ENCODE data around the gene MOB3C. TPM values are rescaled to one million over a fixed set of nuclear protein-coding genes. Genes with fewer than 3 reads are reported as not detected.

Gene MOB3C
- total and polyA plus RNA-seq, 3 experiments from 2014 or later = 10.3 to 26.0 (median 11.3) TPM

DNA sequence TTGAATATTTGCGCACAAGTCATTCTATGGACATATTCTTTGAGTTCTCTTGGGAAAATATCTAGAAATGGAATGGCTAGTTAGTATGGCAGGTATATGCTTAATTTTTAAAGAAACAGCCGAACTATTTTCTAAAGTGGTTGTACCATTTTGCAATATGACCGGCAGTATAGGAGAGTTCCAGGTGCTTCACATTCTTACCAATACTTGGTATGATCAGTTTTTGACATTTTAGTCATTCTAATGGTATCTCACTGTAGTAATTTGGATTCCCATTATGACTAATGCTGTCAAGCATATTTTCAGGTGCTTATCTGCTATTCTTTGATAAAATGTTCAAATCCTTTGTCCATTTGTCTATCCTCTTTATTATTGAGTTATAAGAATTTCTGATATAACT is 31.0 kb upstream of the MOB3C start:
- Histone ChIP-seq H3K4me3 (ENCODE audit: low read length) (no peak overlapping the region), H3K27ac (ENCODE audit: low read depth, low read length) (no peak overlapping the region), H3K27me3 (ENCODE audit: insufficient read depth, low read length, poor library complexity, severe bottlenecking) (no peaks in the 10 kb centered on the region), H3K4me1 (ENCODE audit: insufficient read depth, low read length) (no peaks in the 10 kb centered on the region), H3K9me3 (ENCODE audit: low read length) (no peaks in the 10 kb centered on the region), H3K36me3 (ENCODE audit: insufficient read depth, low read length) (no peaks in the 10 kb centered on the region)
- ChIA-PET CTCF (no interaction called here), POLR2A (no interaction called here)
- no peak for DNase-seq
- peaks cover 21 to 60% (median 34%) of the 10 kb centered on the region in 3 donors for H3K36me3 Mint-ChIP-seq
- H3K9me3 Mint-ChIP-seq = peaks cover 0 to 2% (median 2%) of the 10 kb centered on the region in 5 donors
- H3K27ac Mint-ChIP-seq = no peak overlapping the region
- peaks cover 0 to 2% (median 0%) of the 10 kb centered on the region in 3 donors for H3K4me1 Mint-ChIP-seq
- no peak overlapping the region for H3K4me3 Mint-ChIP-seq
- no peaks in the 10 kb centered on the region for H3K27me3 Mint-ChIP-seq

DNA sequence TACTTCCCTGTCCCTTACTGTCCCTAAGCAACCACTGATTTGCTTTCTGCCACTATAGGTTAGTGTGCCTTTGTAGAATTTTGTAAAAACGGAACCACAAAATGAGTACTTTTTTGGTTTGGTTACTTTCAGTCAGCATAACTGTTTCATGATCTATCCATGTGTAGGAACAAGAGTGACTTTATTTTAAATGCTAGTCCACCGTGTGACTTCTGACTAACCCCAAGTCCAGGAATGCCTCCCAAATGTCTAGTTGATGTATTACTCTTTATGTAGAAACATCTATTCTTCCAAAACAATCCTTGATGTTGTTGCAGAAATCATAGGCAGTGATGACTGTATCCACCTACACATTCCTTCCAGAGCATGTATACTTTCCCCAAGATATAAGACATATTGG is 30.2 kb upstream of the MOB3C start:
- H3K36me3 Mint-ChIP-seq = peaks cover 19 to 59% (median 28%) of the 10 kb centered on the region in 3 donors
- no peaks in the 10 kb centered on the region for H3K4me1 Mint-ChIP-seq
- H3K9me3 Mint-ChIP-seq = peaks cover 0 to 2% (median 0%) of the 10 kb centered on the region in 5 donors
- Histone ChIP-seq H3K36me3 (ENCODE audit: insufficient read depth, low read length) (no peaks in the 10 kb centered on the region), H3K27me3 (ENCODE audit: insufficient read depth, low read length, poor library complexity, severe bottlenecking) (no peaks in the 10 kb centered on the region), H3K4me3 (ENCODE audit: low read length) (no peak overlapping the region), H3K27ac (ENCODE audit: low read depth, low read length) (no peak overlapping the region), H3K4me1 (ENCODE audit: insufficient read depth, low read length) (no peaks in the 10 kb centered on the region), H3K9me3 (ENCODE audit: low read length) (no peaks in the 10 kb centered on the region)
- no peak overlapping the region for H3K4me3 Mint-ChIP-seq
- peak overlapping the region in 1 of 8 donors; percentile 54 for H3K27ac Mint-ChIP-seq
- ChIA-PET CTCF (no interaction called here), POLR2A (no interaction called here)
- H3K27me3 Mint-ChIP-seq = no peaks in the 10 kb centered on the region
- DNase-seq = no peak

DNA sequence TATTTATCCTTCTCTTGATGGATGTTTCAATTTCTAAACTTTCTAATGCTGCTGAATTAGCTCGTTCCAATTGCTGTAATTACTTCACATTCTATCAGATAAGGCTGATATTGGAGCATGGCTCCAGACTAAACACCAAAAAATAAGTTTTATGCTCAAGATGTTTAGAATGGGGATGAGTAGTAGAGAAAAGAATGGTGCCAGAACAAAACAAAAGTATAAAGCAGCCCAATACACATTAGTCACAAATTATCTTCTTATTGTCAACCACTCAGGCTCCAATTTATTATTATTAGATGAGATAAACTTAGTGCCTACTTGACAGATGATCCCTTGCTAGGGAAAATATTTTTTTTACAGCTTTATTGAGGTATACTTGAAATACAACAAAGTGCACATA is 29.7 kb upstream of the MOB3C start:
- POLR2A ChIA-PET = no interaction called here
- no peak overlapping the region for H3K4me3 ChIP-seq (ENCODE audit: low read length)
- Mint-ChIP-seq H3K27me3 (no peaks in the 10 kb centered on the region), H3K27ac (peak overlapping the region in 1 of 8 donors; percentile 54), H3K9me3 (peaks cover 0 to 2% (median 0%) of the 10 kb centered on the region in 5 donors), H3K4me3 (no peak overlapping the region), H3K36me3 (peaks cover 22 to 60% (median 26%) of the 10 kb centered on the region in 3 donors), H3K4me1 (no peaks in the 10 kb centered on the region)
- no peak overlapping the region for H3K27ac ChIP-seq (ENCODE audit: low read depth, low read length)
- no peaks in the 10 kb centered on the region for H3K36me3 ChIP-seq (ENCODE audit: insufficient read depth, low read length)
- CTCF ChIA-PET = no interaction called here
- no peaks in the 10 kb centered on the region for H3K27me3 ChIP-seq (ENCODE audit: insufficient read depth, low read length, poor library complexity, severe bottlenecking)
- no peaks in the 10 kb centered on the region for H3K9me3 ChIP-seq (ENCODE audit: low read length)
- H3K4me1 ChIP-seq (ENCODE audit: insufficient read depth, low read length) = no peaks in the 10 kb centered on the region
- no peak for DNase-seq

DNA sequence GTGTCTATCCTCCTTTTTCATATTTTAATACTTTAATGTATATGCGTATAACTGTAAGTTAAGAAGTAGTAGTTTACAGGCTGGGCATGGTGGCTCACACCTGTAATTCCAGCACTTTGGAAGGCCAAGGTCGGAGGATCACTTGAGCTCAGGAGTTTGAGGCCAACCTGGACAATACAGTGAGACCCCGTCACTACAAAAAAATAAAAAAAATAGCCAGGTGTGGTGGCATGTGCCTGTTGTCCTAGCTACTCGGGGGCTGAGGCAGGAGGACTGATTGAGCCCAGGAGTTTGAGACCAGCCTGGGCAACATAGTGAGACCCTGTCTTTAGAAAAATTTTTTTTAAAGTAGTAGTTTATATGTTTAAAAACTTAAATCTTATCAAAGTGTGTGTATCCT is 29.2 kb upstream of the MOB3C start:
- peaks cover 0 to under 1% (median 0%) of the 10 kb centered on the region in 3 donors for H3K4me1 Mint-ChIP-seq
- H3K9me3 Mint-ChIP-seq = peaks cover 0 to 2% (median 0%) of the 10 kb centered on the region in 5 donors
- Histone ChIP-seq H3K36me3 (ENCODE audit: insufficient read depth, low read length) (no peaks in the 10 kb centered on the region), H3K27me3 (ENCODE audit: insufficient read depth, low read length, poor library complexity, severe bottlenecking) (no peaks in the 10 kb centered on the region), H3K4me3 (ENCODE audit: low read length) (no peak overlapping the region), H3K27ac (ENCODE audit: low read depth, low read length) (no peak overlapping the region), H3K4me1 (ENCODE audit: insufficient read depth, low read length) (no peaks in the 10 kb centered on the region), H3K9me3 (ENCODE audit: low read length) (no peaks in the 10 kb centered on the region)
- H3K36me3 Mint-ChIP-seq = peaks cover 23 to 60% (median 26%) of the 10 kb centered on the region in 3 donors
- no peak overlapping the region for H3K27ac Mint-ChIP-seq
- POLR2A ChIA-PET = no interaction called here
- CTCF ChIA-PET = no interaction called here
- no peak for DNase-seq
- H3K27me3 Mint-ChIP-seq = no peaks in the 10 kb centered on the region
- no peak overlapping the region for H3K4me3 Mint-ChIP-seq

DNA sequence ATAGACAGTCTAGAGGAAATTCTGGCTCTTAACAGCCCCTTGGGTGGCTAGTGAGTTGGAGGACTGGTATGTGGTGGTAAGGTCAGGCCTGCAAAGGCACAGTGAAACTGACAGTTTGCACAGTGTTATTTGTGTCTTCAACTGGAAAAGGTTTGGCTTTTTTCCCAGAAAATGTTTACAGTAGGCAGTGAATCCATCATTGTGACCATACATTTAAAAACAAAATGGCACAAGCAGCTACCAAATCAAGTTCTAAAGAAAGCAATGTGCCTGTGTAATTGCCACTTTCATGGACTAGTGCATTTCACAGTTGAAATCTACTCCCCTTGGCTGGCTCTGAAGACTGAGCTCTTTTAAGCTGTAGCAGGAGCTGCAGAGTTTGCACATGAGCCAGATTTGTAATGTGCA is 26.8 kb upstream of the MOB3C start:
- Histone ChIP-seq H3K27me3 (ENCODE audit: insufficient read depth, low read length, poor library complexity, severe bottlenecking) (no peaks in the 10 kb centered on the region), H3K4me3 (ENCODE audit: low read length) (no peak overlapping the region), H3K27ac (ENCODE audit: low read depth, low read length) (no peak overlapping the region), H3K9me3 (ENCODE audit: low read length) (no peaks in the 10 kb centered on the region), H3K4me1 (ENCODE audit: insufficient read depth, low read length) (no peaks in the 10 kb centered on the region), H3K36me3 (ENCODE audit: insufficient read depth, low read length) (no peaks in the 10 kb centered on the region)
- Mint-ChIP-seq H3K9me3 (no peaks in the 10 kb centered on the region), H3K27me3 (no peaks in the 10 kb centered on the region), H3K4me1 (peaks cover 0 to 2% (median 0%) of the 10 kb centered on the region in 3 donors), H3K36me3 (peaks cover 9 to 56% (median 24%) of the 10 kb centered on the region in 3 donors), H3K27ac (peak overlapping the region in 1 of 8 donors; percentile 87), H3K4me3 (no peak overlapping the region)
- DNase-seq = no peak
- CTCF ChIA-PET = interaction anchor here (2.4 kb wide), 1 partner anchor 27 kb away, joined by 5 read pairs; the partner anchor contains the start of gene MOB3C
- POLR2A ChIA-PET = no interaction called here

DNA sequence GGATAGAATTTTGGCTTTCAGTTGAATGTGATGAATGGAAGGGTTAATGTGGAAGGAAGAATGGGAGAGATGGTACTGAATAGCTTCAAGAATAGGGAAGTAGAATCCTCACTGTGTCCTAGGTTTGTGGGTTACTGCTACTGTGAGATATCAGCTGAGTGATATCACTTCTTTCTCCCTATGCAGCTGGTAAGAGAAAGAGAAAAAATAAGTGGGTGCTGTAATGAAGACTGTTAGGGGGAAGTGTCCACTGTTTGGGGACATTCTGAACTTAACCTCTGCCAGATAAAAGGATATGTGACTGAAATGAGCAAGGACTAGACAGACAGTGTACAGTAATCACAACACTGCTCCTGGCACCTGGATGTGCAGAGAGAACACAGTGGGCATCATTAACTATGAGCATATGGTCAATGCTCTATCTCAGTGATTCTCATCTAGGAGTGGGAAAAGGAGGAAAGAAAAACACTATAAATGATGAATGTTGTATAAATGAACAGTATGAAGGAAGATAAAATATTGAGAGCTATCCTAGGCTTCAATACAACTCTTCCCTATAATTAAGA is 25.6 kb upstream of the MOB3C start:
- Mint-ChIP-seq H3K4me3 (no peak overlapping the region), H3K4me1 (peaks cover 0 to 2% (median 0%) of the 10 kb centered on the region in 3 donors), H3K27ac (peak overlapping the region in 3 of 8 donors; percentile 1 to 40 (median 3)), H3K36me3 (peaks cover 5 to 57% (median 20%) of the 10 kb centered on the region in 3 donors), H3K9me3 (no peaks in the 10 kb centered on the region), H3K27me3 (no peaks in the 10 kb centered on the region)
- Histone ChIP-seq H3K27me3 (ENCODE audit: insufficient read depth, low read length, poor library complexity, severe bottlenecking) (no peaks in the 10 kb centered on the region), H3K9me3 (ENCODE audit: low read length) (no peaks in the 10 kb centered on the region), H3K36me3 (ENCODE audit: insufficient read depth, low read length) (no peaks in the 10 kb centered on the region), H3K27ac (ENCODE audit: low read depth, low read length) (no peak overlapping the region), H3K4me1 (ENCODE audit: insufficient read depth, low read length) (no peaks in the 10 kb centered on the region), H3K4me3 (ENCODE audit: low read length) (no peak overlapping the region)
- DNase-seq = no peak
- CTCF ChIA-PET = interaction anchor here (2.4 kb wide), 1 partner anchor 26 kb away, joined by 5 read pairs; the partner anchor contains the start of gene MOB3C
- POLR2A ChIA-PET = no interaction called here

DNA sequence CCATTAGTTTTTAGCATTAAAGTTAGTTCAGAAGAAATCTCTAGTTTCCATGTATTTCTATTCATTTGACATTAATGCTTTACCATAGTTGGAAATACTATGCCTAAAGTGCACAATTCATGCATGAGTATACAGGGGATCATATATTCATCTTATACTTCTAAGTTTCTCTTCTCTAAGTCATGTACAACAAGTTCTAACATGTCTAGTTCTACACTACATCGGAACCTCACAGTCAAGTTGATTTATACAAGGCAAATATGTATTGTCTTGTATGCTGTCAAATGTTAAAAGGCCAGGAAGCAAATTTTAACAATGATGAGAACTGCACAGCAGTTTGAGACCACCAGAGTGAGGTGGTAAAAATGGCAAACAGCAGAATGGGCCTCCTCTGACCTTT is 22.9 kb upstream of the MOB3C start:
- no peak overlapping the region for H3K4me3 Mint-ChIP-seq
- no peak overlapping the region for H3K4me3 ChIP-seq (ENCODE audit: low read length)
- peaks cover 0 to 70% (median 26%) of the 10 kb centered on the region in 3 donors for H3K36me3 Mint-ChIP-seq
- peaks cover 0 to 2% (median 0%) of the 10 kb centered on the region in 3 donors for H3K4me1 Mint-ChIP-seq
- no peaks in the 10 kb centered on the region for H3K27me3 Mint-ChIP-seq
- no peaks in the 10 kb centered on the region for H3K4me1 ChIP-seq (ENCODE audit: insufficient read depth, low read length)
- ChIA-PET CTCF (no interaction called here), POLR2A (no interaction called here)
- H3K9me3 Mint-ChIP-seq = no peaks in the 10 kb centered on the region
- H3K36me3 ChIP-seq (ENCODE audit: insufficient read depth, low read length) = peaks cover 6% of the 10 kb centered on the region
- no peak overlapping the region for H3K27ac ChIP-seq (ENCODE audit: low read depth, low read length)
- no peaks in the 10 kb centered on the region for H3K27me3 ChIP-seq (ENCODE audit: insufficient read depth, low read length, poor library complexity, severe bottlenecking)
- no peak for DNase-seq
- peak overlapping the region in 4 of 8 donors; percentile 12 to 73 (median 62) for H3K27ac Mint-ChIP-seq
- no peaks in the 10 kb centered on the region for H3K9me3 ChIP-seq (ENCODE audit: low read length)

DNA sequence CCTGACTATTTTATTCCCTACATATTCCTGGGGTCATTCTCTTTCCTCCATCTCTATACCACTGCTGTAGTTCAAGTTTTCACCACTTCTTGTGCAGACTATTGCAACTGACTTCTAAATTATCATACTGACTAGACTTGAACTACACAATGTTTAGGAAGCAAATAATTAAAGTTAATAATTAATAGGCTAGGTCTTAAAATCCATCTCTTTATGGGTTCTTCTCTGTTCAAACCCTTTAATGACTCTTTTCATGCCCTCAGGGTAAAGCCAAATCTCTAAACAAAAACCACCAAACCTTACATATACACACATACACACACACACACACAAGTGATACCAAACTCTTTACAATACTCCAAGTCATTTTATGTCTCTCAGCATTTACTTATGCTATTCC is 22.3 kb upstream of the MOB3C start:
- no peaks in the 10 kb centered on the region for H3K4me1 ChIP-seq (ENCODE audit: insufficient read depth, low read length)
- no peak for DNase-seq
- Mint-ChIP-seq H3K27ac (peak overlapping the region in 5 of 8 donors; percentile 4 to 71 (median 51)), H3K36me3 (peaks cover 0 to 75% (median 29%) of the 10 kb centered on the region in 3 donors), H3K27me3 (no peaks in the 10 kb centered on the region), H3K9me3 (no peaks in the 10 kb centered on the region), H3K4me1 (peaks cover 0 to 2% (median 0%) of the 10 kb centered on the region in 3 donors), H3K4me3 (no peak overlapping the region)
- H3K27ac ChIP-seq (ENCODE audit: low read depth, low read length) = no peak overlapping the region
- POLR2A ChIA-PET = no interaction called here
- CTCF ChIA-PET = no interaction called here
- H3K36me3 ChIP-seq (ENCODE audit: insufficient read depth, low read length) = peaks cover 6% of the 10 kb centered on the region
- no peaks in the 10 kb centered on the region for H3K9me3 ChIP-seq (ENCODE audit: low read length)
- H3K4me3 ChIP-seq (ENCODE audit: low read length) = no peak overlapping the region
- no peaks in the 10 kb centered on the region for H3K27me3 ChIP-seq (ENCODE audit: insufficient read depth, low read length, poor library complexity, severe bottlenecking)
